Activated CD4-positive, alpha-beta T cell treated with anti-CD3 and anti-CD28 coated beads, Interleukin-2, amount 50 U/mL, for 1 hour (primary cell): ENCODE data around the gene MUC2.

Source experiments
- DNase-seq: peaks from one replicate; pipeline ENCODE4 v3.0.0-alpha.2; 2020

The MUC2 gene

DNA sequence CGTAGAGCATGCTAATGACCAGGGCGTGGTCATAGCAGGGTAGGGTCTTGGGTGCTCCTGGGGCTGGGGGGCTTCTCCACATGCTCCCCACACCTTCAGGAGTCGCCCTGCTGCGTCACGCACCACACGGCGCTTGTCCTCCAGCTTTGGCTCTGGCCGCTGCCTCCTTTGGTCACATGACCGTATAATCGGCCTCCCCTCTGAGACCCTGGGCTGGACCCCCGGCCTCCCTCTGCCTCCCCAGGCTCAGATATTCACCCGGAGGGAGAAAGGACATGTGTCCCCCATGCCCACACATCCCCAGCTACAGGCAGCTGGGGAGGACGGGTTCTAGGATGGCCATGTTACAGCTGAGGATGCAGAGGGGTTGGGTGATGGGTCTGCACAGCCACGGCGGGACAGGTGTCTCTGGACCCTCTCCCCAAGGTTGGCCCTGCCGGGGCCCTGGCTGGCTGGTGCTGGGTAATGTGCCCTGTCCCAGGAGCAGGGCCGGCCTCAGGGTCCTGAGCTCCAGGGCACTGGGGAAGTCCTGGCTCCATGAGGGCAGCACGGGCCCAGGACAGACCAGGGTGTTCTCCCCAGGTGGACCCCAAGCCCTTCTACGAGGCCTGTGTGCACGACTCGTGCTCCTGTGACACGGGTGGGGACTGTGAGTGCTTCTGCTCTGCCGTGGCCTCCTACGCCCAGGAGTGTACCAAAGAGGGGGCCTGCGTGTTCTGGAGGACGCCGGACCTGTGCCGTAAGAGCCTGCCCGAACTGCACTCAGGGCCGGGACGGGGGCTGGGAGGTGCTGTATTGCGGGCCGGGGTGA, 14.5 kb downstream of the MUC2 start:
- no peak for DNase-seq

DNA sequence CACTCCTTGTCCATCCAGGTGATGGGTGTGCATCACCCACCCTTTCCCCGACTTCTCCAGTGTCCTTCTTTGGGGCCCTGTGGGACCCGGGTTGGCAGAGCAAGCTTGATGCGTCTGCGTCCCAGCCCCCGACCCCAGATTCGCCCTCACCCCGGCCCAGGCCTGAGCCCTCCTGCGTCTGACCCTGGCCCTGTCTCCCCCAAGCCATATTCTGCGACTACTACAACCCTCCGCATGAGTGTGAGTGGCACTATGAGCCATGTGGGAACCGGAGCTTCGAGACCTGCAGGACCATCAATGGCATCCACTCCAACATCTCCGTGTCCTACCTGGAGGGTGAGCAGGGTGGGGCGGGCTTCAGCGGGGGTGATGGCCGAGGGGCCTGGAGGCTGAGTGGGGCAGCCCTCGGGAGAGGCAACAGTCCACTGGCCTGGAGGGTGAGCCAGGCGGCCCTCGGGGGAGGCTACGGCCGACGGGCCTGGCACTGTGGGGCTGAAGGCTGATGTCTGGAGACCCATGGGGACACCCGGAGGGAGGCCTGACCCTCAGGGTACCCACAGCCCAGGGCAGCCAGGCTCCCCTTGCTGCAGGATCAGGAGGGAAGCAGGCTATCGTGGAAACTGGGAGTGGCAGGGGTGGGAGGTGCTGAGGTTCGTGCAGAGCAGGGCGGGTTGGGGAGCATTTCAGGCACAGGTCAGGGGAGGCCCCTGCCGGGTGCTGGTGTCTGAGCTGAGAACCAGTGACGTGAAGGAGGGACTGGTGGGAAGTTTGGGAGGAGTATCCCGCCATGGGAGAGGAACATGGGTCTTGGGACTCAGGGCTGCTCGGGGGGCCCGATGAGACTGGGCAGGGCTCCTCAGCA, 15.3 kb downstream of the MUC2 start:
- no peak for DNase-seq

DNA sequence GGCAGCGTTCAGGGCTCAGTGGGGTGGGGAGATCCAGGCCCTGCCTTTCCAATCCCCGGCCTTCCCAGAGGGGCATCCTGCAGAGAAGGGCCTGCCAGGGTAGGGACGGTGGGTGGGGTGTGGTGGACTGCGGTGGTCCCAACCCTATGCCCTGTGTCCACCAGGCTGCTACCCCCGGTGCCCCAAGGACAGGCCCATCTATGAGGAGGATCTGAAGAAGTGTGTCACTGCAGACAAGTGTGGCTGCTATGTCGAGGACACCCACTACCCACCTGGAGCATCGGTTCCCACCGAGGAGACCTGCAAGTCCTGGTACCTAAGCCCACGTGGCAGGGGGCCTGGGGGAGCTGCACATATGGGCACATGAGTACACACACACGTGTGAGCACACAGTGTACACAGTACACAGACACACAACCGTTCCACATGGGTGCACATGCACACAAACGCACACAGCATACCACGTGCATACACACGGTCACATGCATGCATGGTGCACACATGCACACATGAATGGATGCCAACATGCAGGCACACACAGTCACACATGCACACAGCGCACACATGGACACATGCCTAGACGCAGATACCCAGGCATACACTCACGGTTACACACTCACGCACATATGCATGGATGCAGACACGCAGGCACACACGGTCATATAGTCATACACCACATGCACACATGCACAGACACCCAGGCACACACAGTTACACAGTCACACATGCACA, 16.1 kb downstream of the MUC2 start:
- DNase-seq, result no peak

DNA sequence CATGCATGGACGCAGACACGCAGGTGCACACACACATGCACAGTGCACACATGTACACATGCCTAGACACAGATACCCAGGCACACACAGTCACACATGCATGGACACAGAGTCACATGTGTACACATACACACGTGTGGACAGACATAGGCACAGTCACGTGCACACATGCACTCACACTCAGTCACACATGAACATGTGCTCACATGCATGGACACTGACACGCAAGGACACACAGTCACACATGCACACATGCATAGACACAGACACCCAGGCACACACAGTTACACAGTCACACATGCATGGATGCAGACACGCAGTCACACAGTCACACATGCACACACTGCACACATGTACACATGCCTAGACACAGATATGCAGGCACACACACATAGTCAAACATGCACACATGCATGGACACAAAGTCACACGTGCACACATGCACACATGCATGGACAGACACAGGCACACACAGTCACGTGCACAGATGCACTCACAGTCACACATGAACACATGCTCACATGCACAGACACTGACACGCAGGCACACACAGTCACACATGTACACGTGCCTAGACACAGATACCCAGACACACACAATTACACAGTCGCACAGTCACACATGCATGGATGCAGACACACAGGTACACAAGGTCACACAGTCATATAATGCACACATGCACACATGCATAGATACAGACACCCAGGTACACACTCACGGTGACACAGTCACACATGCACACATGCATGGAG, 16.8 kb downstream of the MUC2 start:
- no peak for DNase-seq

DNA sequence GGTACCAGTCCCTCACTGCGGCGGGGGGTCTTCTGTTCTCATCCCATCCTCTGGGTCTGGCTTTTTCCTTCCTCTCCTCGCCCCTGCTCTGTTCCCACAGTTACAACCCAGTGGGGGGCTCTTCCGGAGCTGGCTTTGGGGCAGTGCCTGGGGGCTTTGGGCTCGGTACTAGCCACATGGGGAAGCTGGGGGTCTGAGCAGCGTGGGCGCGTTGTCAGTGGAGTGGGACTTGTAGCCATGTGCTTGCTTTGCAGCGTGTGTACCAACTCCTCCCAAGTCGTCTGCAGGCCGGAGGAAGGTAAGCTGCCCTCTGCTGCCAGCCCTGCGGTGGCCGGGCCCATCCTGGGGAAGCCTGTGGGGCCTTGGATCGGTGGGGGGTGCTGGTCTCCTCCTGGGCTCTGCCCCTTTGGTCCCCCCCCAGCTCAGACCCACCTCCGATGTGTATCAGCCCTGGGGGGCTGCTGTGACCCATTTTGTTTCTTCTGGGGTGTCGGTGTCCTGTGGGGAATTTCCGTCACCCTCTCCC, 17.5 kb downstream of the MUC2 start:
- DNase-seq, result no peak

DNA sequence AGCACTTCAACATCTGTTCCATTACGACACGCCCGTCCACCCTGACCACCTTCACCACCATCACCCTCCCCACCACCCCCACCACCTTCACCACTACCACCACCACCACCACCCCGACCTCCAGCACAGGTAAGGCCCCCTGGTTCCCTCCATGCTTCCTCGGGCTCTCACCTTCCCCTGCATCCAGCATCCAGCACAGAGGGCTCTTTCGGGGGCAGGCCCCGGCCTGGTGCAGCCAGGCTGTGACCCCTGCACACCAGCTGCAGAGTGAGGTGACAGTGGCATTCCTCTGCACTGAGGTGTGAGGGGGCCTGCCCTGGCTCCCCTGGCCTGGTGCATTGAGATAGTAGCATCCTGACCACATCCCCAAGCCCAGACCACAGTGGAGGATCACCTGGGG, 18.2 kb downstream of the MUC2 start:
- no peak for DNase-seq

DNA sequence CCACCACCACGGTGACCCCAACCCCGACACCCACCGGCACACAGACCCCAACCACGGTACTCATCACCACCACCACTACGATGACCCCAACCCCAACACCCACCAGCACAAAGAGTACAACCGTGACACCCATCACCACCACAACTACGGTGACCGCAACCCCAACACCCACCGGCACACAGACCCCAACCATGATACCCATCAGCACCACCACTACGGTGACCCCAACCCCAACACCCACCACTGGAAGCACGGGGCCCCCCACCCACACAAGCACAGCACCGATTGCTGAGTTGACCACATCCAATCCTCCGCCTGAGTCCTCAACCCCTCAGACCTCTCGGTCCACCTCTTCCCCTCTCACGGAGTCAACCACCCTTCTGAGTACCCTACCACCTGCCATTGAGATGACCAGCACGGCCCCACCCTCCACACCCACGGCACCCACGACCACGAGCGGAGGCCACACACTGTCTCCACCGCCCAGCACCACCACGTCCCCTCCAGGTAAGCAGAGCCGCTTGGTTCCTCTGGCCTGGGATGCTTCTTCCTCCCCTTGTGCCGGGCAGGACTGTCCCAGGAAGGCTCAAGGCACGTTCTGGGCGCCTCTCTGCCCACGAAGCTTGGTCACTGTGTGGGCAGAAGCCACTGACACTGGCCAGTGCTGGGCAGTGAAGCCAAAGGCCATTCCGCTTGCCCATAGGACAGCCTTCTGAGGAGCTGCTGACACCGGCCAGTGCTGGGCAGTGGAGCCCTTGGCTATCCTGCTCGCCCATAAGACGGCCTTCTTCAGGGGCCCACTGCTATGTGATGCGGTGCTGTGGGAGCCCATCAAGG, 25.1 kb downstream of the MUC2 start:
- DNase-seq, result no peak

DNA sequence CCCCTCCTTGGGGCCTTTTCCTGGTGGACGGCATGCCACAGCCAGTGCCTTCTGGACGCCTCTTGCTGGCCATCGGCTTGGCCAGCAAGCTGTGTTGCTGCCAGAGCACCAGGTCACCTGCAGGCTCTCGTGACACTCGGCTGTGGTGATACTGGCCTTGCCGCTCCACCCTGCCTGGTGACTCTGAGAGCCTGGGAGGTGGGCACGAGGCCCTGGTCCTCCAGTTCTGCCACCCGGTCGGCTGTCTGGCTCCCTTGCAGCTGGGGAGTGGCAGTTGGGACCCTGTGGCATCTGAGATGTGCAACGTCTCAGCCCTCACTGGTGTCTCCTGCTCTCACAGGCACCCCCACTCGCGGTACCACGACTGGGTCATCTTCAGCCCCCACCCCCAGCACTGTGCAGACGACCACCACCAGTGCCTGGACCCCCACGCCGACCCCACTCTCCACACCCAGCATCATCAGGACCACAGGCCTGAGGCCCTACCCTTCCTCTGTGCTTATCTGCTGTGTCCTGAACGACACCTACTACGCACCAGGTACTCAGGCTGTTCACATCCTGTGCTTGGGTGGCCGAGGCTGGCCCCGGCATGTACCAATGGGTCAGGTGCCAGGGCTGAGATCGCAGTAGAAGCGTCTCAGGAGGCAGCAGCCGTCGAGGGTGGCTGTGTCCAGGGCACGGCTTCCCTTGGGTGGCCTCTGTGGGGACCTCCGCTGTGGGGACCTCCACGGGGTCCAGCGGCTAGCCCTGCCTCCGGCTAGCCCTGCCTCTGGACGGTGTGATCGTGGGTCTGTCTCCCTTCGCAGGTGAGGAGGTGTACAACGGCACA, 26.0 kb downstream of the MUC2 start:
- DNase-seq, result no peak

DNA sequence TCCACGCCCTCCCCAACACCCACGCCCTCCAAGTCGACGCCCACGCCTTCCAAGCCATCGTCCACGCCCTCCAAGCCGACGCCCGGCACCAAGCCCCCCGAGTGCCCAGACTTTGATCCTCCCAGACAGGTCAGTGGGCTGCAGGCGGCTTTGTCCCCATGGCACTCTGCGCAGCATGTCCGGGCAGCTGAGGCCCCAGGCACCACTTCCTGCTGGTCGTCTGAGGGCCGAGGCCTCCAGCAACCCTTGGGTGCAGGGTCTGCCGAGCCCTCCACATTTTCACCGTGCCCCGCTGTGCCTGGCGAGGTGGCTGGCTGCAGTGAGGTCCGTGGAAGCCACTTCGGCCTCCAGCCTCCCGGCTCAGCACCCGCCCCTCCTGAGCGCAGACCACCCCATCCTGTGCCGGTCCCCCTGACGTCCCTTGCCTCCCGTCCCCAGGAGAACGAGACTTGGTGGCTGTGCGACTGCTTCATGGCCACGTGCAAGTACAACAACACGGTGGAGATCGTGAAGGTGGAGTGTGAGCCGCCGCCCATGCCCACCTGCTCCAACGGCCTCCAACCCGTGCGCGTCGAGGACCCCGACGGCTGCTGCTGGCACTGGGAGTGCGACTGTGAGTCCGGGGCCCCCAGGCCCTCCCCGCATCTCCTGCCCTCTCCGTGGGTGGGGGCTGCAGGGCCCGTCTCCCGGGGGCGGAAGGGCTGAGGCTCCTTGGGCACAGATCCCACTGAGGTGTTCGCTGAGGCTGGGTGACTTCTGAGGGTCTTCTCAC, 26.8 kb downstream of the MUC2 start:
- DNase-seq, result no peak

DNA sequence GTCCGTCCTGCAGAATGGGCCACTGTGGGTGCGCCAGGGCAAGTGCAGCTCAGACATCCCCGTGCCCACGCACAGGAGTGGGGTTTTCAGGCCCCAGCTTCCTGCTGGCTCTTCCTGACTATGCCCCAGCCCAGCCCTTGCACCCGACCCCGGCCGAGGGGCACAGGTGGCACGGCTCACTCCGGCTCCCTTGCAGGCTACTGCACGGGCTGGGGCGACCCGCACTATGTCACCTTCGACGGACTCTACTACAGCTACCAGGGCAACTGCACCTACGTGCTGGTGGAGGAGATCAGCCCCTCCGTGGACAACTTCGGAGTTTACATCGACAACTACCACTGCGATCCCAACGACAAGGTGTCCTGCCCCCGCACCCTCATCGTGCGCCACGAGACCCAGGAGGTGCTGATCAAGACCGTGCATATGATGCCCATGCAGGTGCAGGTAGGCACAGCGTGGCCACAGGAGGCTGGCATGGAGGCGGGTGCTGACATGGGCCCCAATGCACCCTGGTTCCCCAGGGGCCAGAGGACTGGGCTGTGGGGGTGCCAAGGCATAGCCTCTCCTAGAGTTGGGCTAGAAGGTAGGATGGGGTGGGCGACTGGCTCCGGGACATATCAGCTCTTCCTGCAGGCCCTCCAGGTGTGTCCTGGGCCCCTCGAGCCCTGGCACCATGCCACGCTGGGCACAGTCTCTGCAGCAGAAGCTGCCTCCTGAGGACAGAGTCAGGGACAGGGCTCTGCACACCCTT, 27.7 kb downstream of the MUC2 start:
- no peak for DNase-seq

DNA sequence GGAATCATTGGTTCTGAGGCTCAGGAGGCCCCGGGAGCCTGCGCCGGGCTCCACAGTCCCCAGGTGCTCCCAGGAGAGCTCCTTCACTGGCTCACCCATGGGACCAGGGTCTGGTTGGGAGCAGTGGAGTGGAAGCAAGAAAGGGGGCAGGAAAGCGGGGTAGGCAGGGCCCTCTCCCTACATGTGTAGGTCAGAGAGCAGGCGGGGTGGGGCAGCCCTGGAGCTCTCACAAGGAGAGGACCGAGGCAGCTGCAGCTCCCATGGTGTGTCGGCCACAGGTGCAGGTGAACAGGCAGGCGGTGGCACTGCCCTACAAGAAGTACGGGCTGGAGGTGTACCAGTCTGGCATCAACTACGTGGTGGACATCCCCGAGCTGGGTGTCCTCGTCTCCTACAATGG, 28.3 kb downstream of the MUC2 start:
- no peak for DNase-seq

DNA sequence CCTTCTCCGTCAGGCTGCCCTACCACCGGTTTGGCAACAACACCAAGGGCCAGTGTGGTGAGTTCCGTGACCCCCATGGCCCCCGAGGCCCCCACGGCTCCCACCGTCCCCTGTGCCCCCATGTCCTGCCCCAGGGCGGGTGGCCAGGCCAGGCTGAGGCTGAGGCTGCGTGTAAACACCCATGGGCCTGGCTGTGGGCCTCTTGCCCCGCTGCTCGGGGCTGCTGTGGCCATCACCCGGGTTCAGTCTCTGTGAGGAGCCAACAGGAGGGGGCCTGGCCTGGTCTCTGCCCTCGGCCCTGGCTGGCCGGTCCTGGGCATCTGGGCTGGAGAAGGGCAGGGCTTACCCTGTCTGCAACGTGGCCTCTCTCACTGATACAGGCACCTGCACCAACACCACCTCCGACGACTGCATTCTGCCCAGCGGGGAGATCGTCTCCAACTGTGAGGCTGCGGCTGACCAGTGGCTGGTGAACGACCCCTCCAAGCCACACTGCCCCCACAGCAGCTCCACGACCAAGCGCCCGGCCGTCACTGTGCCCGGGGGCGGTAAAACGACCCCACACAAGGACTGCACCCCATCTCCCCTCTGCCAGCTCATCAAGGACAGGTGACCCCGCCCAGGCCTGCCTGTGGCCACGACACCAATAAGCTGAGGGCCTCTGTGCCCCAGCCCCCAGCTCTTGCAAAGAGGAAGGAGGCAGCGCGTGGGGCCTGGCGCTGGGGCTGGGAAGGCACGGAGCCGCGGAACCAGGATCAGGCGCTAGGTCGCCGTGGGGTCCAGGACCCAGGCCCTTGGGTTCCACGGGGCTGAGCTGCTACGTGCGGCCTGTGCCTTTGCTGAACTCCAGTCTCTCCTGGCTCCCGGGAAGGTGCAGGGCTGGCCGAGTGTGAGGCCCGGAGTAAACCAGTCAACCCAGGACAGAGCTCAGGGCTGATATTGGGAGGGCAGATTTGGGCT, 29.0 kb downstream of the MUC2 start:
- no peak for DNase-seq

DNA sequence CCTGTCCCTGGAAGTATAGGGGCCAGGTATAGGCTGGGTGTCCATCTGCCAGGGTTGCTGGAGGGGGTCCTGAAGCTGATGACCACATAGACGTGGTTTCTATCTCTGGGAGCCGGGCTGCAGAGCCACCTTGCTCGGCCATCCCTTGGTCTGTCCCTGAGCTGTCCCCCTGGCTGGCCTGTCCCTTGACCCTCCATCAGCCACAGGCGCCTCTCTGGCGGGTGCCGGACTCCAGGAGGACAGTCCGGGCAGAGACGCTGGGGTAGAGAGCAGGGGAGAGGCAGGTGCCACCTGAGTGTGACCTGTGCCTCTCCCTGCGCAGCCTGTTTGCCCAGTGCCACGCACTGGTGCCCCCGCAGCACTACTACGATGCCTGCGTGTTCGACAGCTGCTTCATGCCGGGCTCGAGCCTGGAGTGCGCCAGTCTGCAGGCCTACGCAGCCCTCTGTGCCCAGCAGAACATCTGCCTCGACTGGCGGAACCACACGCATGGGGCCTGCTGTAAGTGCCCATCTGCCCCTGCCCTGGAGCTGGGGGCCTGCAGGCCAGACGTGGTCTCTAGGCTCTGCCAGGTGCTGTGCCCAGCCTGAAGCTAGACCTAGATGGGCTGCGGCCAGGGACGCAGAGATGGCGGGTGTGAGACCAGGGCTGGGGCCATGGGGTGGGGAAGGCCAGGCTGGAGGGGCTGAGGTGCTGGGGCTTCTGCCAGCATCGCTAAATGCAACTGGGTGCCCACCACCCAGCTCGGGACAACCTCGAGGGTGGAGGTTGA, 29.9 kb downstream of the MUC2 start:
- DNase-seq, result no peak

DNA sequence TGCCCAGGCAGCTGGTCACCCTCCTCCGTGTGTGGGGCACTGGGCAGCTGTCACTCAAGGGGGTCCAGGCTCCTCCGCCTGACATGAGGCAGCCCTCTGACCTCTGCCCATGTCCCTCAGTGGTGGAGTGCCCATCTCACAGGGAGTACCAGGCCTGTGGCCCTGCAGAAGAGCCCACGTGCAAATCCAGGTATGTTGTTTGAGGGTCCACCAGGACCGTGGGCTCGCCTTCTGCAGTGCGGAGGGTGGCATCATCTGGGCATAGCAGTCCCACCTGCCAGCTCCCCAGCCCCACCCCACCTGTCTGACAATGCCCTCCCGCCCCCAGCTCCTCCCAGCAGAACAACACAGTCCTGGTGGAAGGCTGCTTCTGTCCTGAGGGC, 30.5 kb downstream of the MUC2 start:
- no peak for DNase-seq

DNA sequence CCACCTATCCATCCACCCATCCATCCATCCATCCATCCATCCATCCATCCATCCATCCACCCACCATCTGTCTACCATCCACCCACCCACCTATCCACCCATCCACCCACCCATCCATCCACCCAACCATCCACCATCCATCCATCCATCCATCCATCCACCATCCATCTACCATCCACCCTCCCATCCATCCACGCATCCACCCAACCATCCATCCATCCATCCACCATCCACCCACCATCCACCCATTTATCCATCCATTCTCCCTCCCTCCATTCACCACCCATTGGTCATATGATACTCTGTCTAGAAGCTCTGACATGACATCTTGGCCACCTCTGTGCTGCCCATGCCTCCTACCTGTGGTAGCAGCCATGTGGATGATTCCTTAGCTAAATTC, 31.7 kb downstream of the MUC2 start:
- DNase-seq, result no peak

DNA sequence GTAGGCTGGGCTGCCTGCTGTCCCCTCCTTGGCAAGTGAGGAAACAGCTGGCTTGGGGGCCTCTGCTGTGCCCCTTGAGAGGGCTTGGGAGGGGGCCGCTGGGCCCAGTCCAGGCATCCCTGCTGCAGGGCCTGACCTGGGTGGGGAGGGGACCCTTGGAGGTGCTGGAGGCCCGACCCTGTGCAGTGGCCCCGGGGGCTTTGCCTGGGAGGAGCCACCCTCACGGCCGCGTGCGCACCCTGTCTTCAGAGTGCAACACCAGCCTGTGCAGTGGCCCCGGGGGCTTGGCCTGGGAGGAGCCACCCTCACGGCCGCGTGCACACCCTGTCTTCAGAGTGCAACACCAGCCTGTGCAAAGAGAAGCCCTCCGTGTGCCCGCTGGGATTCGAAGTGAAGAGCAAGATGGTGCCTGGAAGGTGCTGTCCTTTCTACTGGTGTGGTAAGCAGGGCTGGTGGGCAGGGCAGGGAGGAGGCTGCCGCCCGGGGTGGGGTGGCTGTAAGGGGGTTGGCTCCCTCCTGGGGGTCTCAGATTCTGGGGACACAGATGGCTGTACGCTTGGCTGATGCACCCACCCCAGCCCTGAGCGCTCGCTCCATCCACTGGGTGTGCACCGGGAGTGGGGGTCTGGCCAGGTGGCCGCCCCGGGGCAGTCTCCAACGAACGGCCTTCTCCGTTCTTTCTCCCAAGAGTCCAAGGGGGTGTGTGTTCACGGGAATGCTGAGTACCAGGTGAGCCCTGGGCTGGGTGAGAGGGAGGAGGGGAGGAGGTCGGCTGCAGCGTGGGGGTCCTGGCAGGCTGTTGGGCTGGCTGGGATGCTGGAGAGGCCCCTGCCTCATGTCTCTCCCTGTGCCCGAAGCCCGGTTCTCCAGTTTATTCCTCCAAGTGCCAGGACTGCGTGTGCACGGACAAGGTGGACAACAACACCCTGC, 32.9 kb downstream of the MUC2 start:
- DNase-seq, result no peak
